K562 (cell line): ENCODE measurements around the gene CTDNEP1. TPM values are rescaled to one million over a fixed set of nuclear protein-coding genes. Genes with fewer than 3 reads are reported as not detected.
A peak's percentile ranks its signal among the peaks of the same experiment; 100 is the strongest.

Experiments used
- BCOR ChIP-seq: fragments of 450-650 bp; IDR thresholded peaks from 2 replicates; pipeline ENCODE4 v1.6.1; 2016
- BRD4 ChIP-seq: fragments of 200-600 bp; sonication (generic); IDR thresholded peaks from 2 replicates; pipeline ENCODE4 v1.6.1; 2017; ENCODE audit warnings: inconsistent platforms
- CBFA2T3 ChIP-seq: fragments of 450-650 bp; IDR thresholded peaks from 2 replicates; pipeline ENCODE4 v1.6.1; 2017
- CHD2 ChIP-seq: IDR thresholded peaks from 2 replicates; pipeline ENCODE4 v1.6.1; 2011; ENCODE audit warnings: low read depth, low read length
- ESRRA ChIP-seq: fragments of 450-650 bp; IDR thresholded peaks from 2 replicates; pipeline ENCODE4 v1.6.1; 2014; ENCODE audit warnings: low read depth, mild to moderate bottlenecking, moderate library complexity, borderline replicate concordance
- HDAC1 ChIP-seq, 2 experiments: fragments of 450-650 bp; IDR thresholded peaks; 2 replicates each; pipeline ENCODE4 v1.6.1; 2016 to 2017; ENCODE audit warnings: inconsistent platforms in 1 of 2, mild to moderate bottlenecking in 1 of 2, moderate library complexity in 1 of 2
- HDGF ChIP-seq: fragments of 450-650 bp; IDR thresholded peaks from 2 replicates; pipeline ENCODE4 v1.6.1; 2016
- JUND ChIP-seq, 2 experiments: IDR thresholded peaks; 2 replicates in 1 of 2; 3 replicates in 1 of 2; pipeline ENCODE4 v1.6.1; 2011; ENCODE audit warnings: borderline replicate concordance in 2 of 2, low read depth in 2 of 2, low read length in 2 of 2, improper control_type of control experiment in 1 of 2, missing biosample characterization in 1 of 2, missing genetic modification characterization in 1 of 2, missing genetic modification reagents in 1 of 2
- NCOA1 ChIP-seq: fragments of 450-650 bp; IDR thresholded peaks from 2 replicates; pipeline ENCODE4 v1.6.1; 2016; ENCODE audit warnings: low read depth
- NR0B1 ChIP-seq: fragments of 450-650 bp; IDR thresholded peaks from one replicate; pipeline ENCODE4 v1.6.1; 2018; ENCODE audit warnings: mild to moderate bottlenecking, moderate library complexity; ENCODE audit not compliant: partially characterized antibody
- PHF20 ChIP-seq: fragments of 450-650 bp; IDR thresholded peaks from 2 replicates; pipeline ENCODE4 v1.6.1; 2018; ENCODE audit not compliant: partially characterized antibody
- SMARCA5 ChIP-seq: fragments of 450-650 bp; IDR thresholded peaks from 2 replicates; pipeline ENCODE4 v1.6.1; 2016
- SMARCE1 ChIP-seq: fragments of 450-650 bp; IDR thresholded peaks from 2 replicates; pipeline ENCODE4 v1.7.1; 2016; ENCODE audit warnings: mild to moderate bottlenecking
- SUPT5H ChIP-seq: fragments of 450-650 bp; IDR thresholded peaks from 2 replicates; pipeline ENCODE4 v1.6.1; 2016
- TBP ChIP-seq: optimal IDR thresholded peaks from 2 replicates; pipeline ENCODE3; 2011; ENCODE audit warnings: low read depth, low read length, improper control_type of control experiment
- TRIM24 ChIP-seq, 2 experiments: fragments of 450-650 bp; IDR thresholded peaks; 2 replicates each; pipeline ENCODE4 v1.6.1; 2016
- TRIM28 ChIP-seq: fragments of 450-650 bp; IDR thresholded peaks from 2 replicates; pipeline ENCODE4 v1.6.1; 2017
- ZBTB2 ChIP-seq: fragments of 450-650 bp; IDR thresholded peaks from 2 replicates; pipeline ENCODE4 v1.6.1; 2016; ENCODE audit warnings: antibody characterized with exemption
- ZBTB7A ChIP-seq: IDR thresholded peaks from 2 replicates; pipeline ENCODE4 v1.6.1; 2011; ENCODE audit warnings: low read depth, mild to moderate bottlenecking, low read length, moderate library complexity, borderline replicate concordance; ENCODE audit not compliant: control insufficient read depth
- ZNF197 ChIP-seq: fragments of 200-800 bp; sonication (Bioruptor generic); IDR thresholded peaks from 2 replicates; pipeline ENCODE4 v1.6.1; 2016; ENCODE audit warnings: low read depth, missing genetic modification characterization, missing compliant biosample characterization
- ZNF263 ChIP-seq: sonication (generic); formaldehyde crosslinking; IDR thresholded peaks from 2 replicates; pipeline ENCODE4 v1.8.0; 2022; ENCODE audit warnings: mild to moderate bottlenecking, missing genetic modification reagents, borderline replicate concordance
- ZNF408 ChIP-seq: fragments of 250-450 bp; sonication (Bioruptor Pico); IDR thresholded peaks from 2 replicates; pipeline ENCODE4 v1.4.0; 2020; ENCODE audit warnings: low read depth, mild to moderate bottlenecking, moderate library complexity
- ZNF449 ChIP-seq: fragments of 250-450 bp; sonication (Bioruptor Pico); IDR thresholded peaks from 2 replicates; pipeline ENCODE4 v1.8.0; 2022; ENCODE audit warnings: moderate library complexity, mild to moderate bottlenecking, inconsistent platforms
- ZNF511 ChIP-seq: sonication (generic); formaldehyde crosslinking; IDR thresholded peaks from 2 replicates; pipeline ENCODE4 v1.8.0; 2022; ENCODE audit warnings: mild to moderate bottlenecking, missing genetic modification reagents
- ZNF586 ChIP-seq: fragments of 450-650 bp; formaldehyde crosslinking; conservative IDR thresholded peaks from 2 replicates; pipeline ENCODE4 v1.4.0; 2020; ENCODE audit warnings: mild to moderate bottlenecking, moderate library complexity
- ZNF79 ChIP-seq: fragments of 250-450 bp; sonication (Bioruptor Pico); IDR thresholded peaks from 2 replicates; pipeline ENCODE4 v1.4.0; 2020; ENCODE audit warnings: low read depth, mild to moderate bottlenecking, moderate library complexity
- polyA plus RNA-seq, 8 experiments: library from polyadenylated mRNA; depleted of rRNA in 4 of 8; stranded (reverse) in 5 of 8; unstranded in 3 of 8; fragments of >200 nt; fragmentation: Nextera tagmentation in 2 of 8; fragmentation: Illumina TruSeq in 1 of 8; extraction: Ambion mirVana in 2 of 8; extraction: Trizol in 1 of 8; gene quantifications; 2 replicates each; pipeline versions ENCODE4 v1.2.1 to v1.2.3, GENCODE V29; 2011 to 2014; ENCODE audit warnings: inconsistent platforms in 1 of 8, missing spikeins in 1 of 8
- total RNA-seq, 7 experiments: library from RNA; depleted of rRNA in 6 of 7; stranded (reverse); fragments of >200 nt in 6 of 7; fragmentation: Illumina TruSeq in 2 of 7; extraction: Trizol in 2 of 7; gene quantifications; 2 replicates each; pipeline versions ENCODE4 v1.2.1 to v1.2.3, GENCODE V29; 2011 to 2021; ENCODE audit warnings: low replicate concordance in 1 of 7

Gene CTDNEP1
- total and polyA plus RNA-seq, 9 of the 15 experiments (the other 6 are each of a cell fraction or from before 2014, with no cell fraction given), result 10.7 to 150 (median 28.5) TPM

GRCh38 chr17:7262935-7263800 is 11.6 kb upstream of the CTDNEP1 start (continued):
- TF ChIP-seq TBP (peak; percentile 56), CHD2 (peak; percentile 47; the same call in 1 of the 2 replicates), ZBTB2 (0 out of 2 replicates have a peak, but pooled peaks have one; percentile 56), NR0B1 (no peak), ZNF586 (CRISPR knock-in tag) (no peak), PHF20 (peak; percentile 50), SMARCE1 (peak; percentile 64; the same call in 1 of the 2 replicates), ZBTB7A (0 out of 2 replicates have a peak, but pooled peaks have one; percentile 13), NCOA1 (peak; percentile 37; the same call in 1 of the 2 replicates), HDAC1 (IDR thresholded peaks at IDR 0.05) (peak in 1 of 2 experiments; percentile 81; a peak in 2 of 4 replicates), BCOR (peak; percentile 81), ZNF449 (no peak), ESRRA (peak; percentile 40; the same call in 1 of the 2 replicates), ZNF79 (CRISPR knock-in tag) (no peak), BRD4 (no peak), SMARCA5 (peak; percentile 92), ZNF511 (CRISPR knock-in tag) (no peak), CBFA2T3 (peak; percentile 21; the same call in 1 of the 2 replicates), ZNF408 (CRISPR knock-in tag) (no peak), JUND (IDR thresholded peaks at IDR 0.05; ENCODE audit: borderline replicate concordance, low read depth, low read length) (no peak), JUND (tag; IDR thresholded peaks at IDR 0.05; ENCODE audit: borderline replicate concordance, low read depth, low read length) (no peak), ZNF197 (CRISPR knock-in tag) (no peak), HDGF (peak; percentile 89; the same call in 1 of the 2 replicates), TRIM24 (IDR thresholded peaks at IDR 0.05) (peak in 1 of 2 experiments; percentile 53; a peak in 2 of 4 replicates), ZNF263 (CRISPR knock-in tag) (peak; percentile 75), SUPT5H (peak; percentile 59), TRIM28 (peak; percentile 46; the same call in 1 of the 2 replicates)
